GM08714 (cell line): ENCODE data around the gene ERCC6.

Source experiments
- H3K4me3 ChIP-seq: fragments of 200-500 bp; sonication (Bioruptor generic); 2 replicates; pipeline ENCODE4 v1.5.1; 2014; ENCODE audit warnings: mild to moderate bottlenecking, low read length, inconsistent platforms
- ZNF274 ChIP-seq: IDR thresholded peaks from 2 replicates; pipeline ENCODE4 v1.6.1; 2012; ENCODE audit warnings: mild to moderate bottlenecking, low read depth, low read length

The ERCC6 gene

DNA sequence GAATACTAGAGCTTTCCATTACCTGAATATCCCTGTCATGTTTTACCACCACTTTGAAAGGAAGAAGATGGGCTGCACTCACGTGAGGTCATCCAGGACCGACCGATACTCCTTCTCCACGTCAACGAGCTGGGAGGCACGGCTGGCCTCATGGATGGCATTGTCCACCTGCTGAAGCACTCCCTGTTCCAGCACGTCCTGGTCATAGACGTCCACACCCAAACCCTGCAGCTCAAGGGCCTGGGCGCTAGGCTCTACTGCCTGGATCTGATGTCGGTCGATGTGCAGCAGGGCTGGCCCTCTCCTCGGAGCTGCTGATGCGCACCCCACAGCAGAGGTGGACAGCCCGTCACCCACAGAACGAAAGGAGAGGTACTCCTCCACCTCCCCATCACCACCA, 6.5 kb downstream of the ERCC6 start:
- no peak overlapping the region for H3K4me3 ChIP-seq
- no peak for TF ChIP-seq ZNF274

DNA sequence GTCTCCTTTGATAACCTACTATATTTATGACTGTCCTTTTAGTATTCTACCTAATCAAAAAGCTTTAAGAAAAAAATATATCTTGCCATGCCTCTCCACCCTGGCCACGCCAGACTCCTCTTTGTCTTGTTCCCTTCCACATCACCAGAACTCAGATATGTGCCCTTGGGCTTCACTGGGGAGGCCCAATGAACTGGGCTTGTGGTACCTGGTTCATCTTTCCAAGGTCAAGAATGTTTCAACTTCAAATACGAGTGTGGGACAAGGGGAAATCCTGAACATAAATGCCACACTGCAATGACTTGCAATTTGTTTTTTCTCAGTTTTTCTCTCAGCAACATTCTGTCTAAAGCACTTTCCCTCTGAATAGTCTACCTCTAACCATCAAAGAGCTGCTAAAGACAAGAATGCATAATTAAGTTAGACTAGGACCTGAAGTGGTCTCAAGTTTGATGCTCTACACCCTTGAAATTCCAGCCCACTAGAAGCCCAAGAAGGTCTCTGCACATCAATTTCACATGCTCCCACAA, 9.9 kb downstream of the ERCC6 start:
- no peak overlapping the region for H3K4me3 ChIP-seq
- no peak for TF ChIP-seq ZNF274

DNA sequence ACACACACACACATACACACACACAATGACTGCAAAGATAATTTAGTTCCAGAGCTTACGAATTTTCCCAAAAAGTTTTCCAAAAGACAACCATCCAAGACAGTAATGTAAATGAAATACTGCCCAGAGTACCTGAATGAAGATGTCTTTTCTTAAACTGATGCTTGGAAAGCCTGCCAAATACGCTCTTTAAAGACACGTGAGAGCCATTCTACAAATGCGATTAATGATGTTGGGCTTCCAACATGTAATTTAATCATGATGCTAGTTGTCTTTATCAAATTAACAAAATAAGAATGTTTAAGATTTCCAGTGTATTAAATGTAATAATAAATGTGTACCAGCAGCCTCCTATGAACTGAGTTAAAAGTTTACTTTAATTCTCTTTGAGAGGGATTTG, 11.1 kb downstream of the ERCC6 start:
- H3K4me3 ChIP-seq: no peak overlapping the region
- no peak for TF ChIP-seq ZNF274

DNA sequence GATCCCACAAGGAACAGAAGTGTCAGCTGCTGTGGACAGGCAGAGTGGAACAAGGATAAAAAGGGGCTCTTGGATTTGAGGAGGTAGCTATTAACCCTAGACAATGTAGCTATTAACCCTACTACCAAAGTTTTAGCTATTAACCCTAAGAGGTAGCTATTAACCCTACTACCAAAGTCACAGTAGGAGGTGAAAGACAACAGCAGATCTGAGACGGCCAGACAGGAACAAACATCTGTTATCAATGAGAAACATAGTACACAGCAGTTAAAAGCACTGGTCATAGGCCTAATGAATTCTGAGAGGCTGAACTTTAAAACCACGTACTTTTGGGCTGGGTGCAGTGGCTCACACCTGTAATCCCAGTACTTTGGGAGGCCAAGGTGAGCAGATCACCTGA, 11.9 kb downstream of the ERCC6 start:
- no peak for TF ChIP-seq ZNF274
- H3K4me3 ChIP-seq: no peak overlapping the region

DNA sequence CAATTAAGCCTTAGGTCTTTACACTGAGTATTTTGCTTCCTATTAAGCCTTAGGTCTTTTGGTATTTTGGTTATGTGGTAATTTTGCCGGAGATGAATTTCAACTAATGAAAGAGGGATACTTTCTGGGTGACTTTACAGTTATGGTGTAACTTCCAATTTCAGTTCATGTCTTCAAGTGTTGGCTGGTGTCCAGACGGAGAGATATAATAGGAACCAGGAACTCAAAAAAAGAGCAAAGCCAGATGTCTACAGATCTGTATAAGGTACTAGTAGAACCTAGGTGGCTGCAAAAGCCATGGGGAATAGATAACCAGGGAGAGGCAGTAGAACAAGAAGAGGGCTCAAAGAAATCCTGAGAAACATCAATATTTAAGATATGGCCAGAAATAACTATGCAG, 12.3 kb downstream of the ERCC6 start:
- no peak for TF ChIP-seq ZNF274

DNA sequence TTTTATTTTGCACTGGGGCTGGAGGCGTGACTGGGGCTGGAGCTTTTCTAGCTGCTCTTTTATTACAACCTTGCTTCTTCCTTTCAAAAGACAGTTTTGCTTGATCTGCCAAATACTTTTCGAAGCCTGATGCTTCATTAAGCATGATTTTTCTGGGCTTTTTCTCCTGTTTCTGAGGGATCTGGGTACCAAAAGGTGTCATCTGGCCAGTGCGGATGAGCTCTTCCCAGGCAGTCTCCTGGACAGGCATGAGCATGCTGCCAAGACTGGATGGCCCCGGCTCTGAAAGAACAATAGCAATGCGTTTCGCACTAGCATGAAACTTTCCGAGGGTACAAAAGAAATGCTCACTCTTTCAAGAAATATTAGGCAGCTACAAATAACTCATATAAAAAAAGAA, 14.4 kb downstream of the ERCC6 start:
- no peak for TF ChIP-seq ZNF274
- H3K4me3 ChIP-seq: no peak overlapping the region

More for the DNA sequence above, 12.3 kb downstream of the ERCC6 start:
- no peak overlapping the region for H3K4me3 ChIP-seq

DNA sequence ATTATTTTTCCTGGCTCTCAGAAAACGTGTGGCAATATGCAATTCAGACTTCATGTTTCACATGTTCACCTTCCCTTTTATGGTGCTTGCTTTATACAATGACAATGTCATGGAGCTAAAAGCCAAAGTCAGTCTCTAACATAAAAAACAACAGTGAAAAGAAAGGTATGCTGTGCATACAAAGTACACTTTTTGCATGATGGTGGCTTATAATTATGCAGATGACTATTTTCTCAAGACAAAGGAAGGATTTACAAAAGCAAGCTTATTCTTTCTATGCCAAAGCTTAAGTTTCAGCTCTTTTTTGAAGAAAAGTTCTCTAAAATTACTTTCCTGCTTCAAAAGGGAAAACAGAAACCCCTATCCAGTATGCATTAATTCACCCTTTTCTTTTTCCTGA, 15.6 kb downstream of the ERCC6 start:
- no peak overlapping the region for H3K4me3 ChIP-seq
- no peak for TF ChIP-seq ZNF274

DNA sequence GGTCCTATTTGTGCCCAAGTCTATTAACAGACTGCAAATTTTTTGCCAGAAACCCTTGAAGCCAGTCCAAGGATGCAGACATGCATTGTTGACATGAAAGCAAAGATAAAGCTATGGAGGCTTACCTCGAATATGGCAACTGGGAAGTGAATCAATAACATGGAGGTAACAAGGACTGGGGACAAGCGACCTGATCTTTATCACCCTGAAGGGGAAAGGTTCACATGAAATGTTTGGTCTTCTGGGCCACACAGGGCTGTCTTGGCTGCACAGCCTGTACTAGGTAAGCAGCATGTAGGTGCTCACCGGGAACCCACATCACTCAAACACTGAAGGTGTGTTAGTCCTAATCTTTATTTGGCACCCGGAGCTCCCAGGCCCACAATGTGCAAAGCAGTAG, 17.9 kb downstream of the ERCC6 start:
- TF ChIP-seq ZNF274: no peak
- no peak overlapping the region for H3K4me3 ChIP-seq

DNA sequence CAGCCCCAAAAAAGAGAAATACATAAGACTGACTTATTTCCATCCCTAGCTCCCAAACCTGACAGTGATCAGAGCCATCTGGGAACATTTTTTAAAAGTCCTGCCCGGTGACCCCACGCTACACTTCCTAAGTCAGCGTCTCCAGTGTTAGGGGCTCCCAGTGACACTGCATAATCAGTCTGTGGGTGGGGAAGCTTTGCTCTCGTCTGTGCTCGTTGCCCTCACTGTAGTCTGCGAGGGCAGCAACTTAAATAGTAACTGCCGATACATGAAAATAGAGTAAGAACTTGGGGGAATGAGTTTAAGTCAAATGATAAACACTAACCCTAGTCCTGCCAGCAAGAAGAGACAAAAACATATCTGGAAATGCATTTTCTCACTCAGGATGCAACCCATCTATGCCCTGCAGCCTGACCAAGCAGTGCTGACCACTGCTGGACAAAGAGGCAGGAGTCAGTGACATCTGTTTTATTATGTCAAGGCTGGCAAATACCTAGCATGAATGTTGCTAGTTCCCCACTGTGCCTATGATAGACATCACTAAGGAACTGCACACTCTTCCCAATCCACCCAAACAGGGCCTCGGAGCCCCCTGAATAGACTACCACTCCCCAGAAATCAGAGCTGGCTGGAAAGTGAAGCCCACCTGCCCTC, 18.7 kb downstream of the ERCC6 start:
- TF ChIP-seq ZNF274: no peak
- H3K4me3 ChIP-seq: no peak overlapping the region

DNA sequence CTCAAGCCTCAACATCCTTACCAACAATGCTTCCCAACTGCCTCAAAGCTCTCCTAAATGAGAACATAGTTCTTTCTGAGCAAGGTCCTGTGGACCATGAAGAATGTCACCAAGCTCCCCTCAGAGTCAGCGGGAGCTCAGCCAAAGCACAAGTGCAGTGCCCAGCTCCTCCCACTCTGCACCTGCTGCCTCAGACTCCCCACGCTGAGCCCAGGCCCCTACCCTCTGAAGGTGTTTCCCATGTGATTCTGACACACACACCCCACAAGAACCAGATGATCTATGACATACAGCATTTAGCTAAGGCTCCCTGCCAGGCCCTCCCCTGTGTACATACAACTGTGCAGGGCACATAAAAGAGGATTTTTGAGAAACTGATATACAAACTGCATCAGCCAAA, 19.2 kb downstream of the ERCC6 start:
- no peak for TF ChIP-seq ZNF274

DNA sequence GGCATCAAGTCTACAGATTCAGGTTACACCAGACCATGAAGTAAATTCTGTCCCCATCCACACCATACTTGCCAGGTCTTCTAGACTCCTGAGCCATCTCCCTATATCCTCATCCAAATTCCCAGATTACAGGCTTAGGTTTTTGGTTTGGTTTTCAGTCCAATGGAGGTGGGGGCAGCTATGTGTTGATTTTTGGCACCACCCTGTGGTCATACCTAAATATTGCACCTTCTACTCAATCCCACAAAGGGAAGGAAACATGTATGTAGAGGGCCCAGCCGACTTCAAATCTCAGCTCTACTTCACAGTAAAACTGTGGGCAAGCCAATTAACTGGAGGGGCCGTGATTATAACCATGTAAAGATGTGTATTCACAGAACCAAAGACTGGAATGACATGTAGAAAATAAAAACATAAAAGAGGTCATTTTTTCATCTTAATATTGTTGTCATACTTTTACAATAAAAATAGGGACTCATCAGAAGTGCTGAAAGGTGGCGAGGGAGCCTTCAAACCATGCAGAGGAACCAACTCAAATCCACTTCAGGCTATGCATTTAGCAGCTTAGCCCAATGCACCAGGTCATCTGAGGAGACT, 19.8 kb downstream of the ERCC6 start:
- TF ChIP-seq ZNF274: no peak
- H3K4me3 ChIP-seq: no peak overlapping the region

More for the DNA sequence above, 19.2 kb downstream of the ERCC6 start:
- no peak overlapping the region for H3K4me3 ChIP-seq

DNA sequence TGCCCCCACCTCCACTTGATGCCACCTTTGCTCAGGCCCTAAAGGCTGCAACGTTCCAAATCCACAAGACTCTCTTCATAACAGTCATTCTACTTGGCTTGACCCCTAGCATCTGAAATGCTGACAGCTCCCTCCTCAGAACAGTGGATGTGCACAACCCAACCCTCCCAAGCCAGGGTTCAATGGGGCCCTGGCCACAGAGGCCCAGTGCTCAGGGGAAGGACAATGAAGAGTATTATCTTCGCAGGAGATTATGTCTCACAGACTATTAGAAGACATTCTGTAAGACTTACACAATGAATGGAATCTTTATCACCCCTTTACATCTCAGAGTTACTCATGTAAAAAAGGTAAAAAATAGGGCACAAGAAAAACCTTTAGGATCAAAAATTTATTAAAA, 20.4 kb downstream of the ERCC6 start:
- H3K4me3 ChIP-seq: no peak overlapping the region
- TF ChIP-seq ZNF274: no peak

DNA sequence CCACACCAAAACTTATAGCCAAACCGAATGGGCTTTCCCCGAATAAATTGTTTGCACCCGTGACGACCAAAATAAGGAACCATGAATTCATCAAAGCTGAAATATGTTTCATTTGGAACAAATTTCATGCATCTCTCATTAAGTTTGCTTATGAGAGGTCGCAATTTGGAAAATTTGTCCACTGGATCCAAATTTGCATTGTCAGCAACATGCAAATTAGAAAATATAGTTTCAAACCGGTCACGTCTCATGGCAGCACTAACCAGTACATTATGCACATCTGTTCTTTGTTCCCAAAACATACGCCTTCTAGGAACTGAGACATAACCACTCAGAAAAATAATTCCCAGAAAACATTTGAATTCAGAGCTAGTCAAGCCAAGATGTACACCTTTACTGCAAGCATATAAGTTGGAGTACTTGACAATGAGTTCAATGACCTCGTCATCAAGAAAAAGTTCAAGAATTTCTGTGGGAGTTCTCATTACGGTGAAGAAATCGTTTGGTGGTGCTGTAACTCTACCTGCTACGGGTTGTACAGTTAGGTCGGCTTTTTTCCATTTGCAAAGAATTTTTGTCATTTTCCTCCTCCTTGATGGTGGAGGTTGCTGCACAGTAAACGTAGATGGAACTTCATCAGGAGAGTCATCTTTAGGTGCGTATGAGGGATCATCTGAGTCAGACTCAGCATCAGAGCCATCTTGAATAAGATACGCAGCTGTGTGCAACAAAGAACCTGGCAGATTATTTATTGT, 22.5 kb downstream of the ERCC6 start:
- TF ChIP-seq ZNF274: no peak
- H3K4me3 ChIP-seq: no peak overlapping the region

DNA sequence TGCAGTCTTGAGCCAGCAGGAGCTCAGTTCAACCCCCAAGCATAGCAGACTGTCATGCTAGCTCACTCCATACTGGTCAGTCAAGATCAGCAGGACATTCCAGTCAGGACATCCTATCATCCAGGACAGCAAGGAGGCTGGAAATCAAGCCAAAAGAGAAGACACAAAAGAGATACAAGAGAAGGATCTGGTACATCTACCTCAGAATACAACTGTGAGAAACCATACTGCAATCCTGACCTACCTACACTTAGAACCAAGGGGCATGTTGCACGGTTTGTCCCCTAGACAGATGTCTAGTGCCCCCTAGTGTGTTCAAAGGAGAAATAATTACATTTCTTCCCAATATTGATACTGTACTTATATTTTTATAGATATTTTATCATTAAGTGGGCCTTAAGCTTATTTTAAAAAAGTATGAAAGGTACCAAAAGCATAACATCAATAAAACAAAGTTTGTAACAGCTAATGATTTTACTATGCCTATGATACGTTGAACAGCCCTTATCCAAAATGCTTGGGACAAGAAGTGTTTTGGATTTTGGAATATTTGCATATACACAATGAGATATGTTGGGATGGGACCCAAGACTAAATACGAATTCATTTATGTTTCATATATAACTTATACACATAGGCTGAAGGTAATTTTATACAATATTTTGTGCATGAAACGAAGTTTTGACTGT, 26.7 kb downstream of the ERCC6 start:
- TF ChIP-seq ZNF274: no peak
- no peak overlapping the region for H3K4me3 ChIP-seq
